Measurements from ENCODE around the gene EEA1. TPM values are rescaled to one million over a fixed set of nuclear protein-coding genes. Genes with fewer than 3 reads are reported as not detected.

EEA1 gene
- total RNA-seq, 2 donors from 2014 or later: 5.9 to 7.3 TPM

DNA sequence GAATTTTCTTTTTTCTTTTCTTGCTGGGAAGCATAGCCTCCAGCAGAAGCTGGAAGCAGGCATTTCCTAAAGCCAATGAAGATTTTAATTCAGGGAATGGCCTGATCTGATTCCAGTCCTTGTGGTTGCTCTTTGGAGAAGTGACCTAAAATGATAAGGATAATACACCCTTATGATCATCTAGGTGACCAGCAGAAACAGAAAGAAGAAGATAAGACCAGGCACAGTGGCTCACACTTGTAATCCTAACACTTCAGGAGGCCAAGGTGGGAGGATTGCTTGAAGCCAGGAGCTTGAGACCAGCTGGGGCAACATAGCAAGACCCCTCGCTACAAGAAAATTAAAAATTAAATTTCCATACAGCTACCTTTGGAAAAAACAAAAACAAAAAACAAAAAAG lies 51.2 kb downstream of the EEA1 start:
- Histone ChIP-seq H3K4me3 (no peak overlapping the region), H3K9me3 (no peaks in the 10 kb centered on the region), H3K4me1 (no peaks in the 10 kb centered on the region), H3K36me3 (replicated peaks in 1 of 2; ENCODE audit: insufficient read depth in 1 of 2, low read depth in 2 of 2) (no peaks in the 10 kb centered on the region), H3K27ac (no peak overlapping the region), H3K27me3 (no peaks in the 10 kb centered on the region)
- DNase-seq: no peak
- WGBS, 2 donors: 96 to 100% methylated on average over 1 of the region's 1 CpG
- intact Hi-C loops (cut with DNase I): no loop called here
- TF ChIP-seq POLR2A (IDR thresholded peaks at IDR 0.05): no peak
- TF ChIP-seq, protein P1, sequence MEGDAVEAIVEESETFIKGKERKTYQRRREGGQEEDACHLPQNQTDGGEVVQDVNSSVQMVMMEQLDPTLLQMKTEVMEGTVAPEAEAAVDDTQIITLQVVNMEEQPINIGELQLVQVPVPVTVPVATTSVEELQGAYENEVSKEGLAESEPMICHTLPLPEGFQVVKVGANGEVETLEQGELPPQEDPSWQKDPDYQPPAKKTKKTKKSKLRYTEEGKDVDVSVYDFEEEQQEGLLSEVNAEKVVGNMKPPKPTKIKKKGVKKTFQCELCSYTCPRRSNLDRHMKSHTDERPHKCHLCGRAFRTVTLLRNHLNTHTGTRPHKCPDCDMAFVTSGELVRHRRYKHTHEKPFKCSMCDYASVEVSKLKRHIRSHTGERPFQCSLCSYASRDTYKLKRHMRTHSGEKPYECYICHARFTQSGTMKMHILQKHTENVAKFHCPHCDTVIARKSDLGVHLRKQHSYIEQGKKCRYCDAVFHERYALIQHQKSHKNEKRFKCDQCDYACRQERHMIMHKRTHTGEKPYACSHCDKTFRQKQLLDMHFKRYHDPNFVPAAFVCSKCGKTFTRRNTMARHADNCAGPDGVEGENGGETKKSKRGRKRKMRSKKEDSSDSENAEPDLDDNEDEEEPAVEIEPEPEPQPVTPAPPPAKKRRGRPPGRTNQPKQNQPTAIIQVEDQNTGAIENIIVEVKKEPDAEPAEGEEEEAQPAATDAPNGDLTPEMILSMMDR (IDR thresholded peaks at IDR 0.05): no peak
- ATAC-seq: no peak

DNA sequence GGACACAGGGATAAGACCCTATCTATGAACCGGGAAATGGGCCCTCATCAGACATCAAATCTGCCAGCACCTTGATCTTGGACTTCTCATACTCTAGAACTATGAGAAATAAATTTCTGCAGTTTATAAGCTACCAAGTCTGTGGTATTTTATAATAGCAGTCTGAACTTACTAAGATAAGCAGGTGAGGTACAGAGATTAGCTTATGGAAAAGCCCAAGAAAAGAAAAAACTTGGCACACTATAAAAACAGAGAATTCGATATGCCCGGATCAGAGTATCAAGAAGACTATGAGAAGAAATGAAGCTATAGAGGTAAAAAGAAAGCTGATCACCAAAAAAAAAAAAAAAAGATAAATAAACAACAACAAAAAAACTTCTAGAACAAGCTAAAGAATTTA lies 52.6 kb downstream of the EEA1 start:
- Histone ChIP-seq H3K36me3 (replicated peaks in 1 of 2; ENCODE audit: insufficient read depth in 1 of 2, low read depth in 2 of 2) (no peaks in the 10 kb centered on the region), H3K9me3 (no peaks in the 10 kb centered on the region), H3K27ac (no peak overlapping the region), H3K27me3 (no peaks in the 10 kb centered on the region), H3K4me1 (no peaks in the 10 kb centered on the region), H3K4me3 (no peak overlapping the region)
- ATAC-seq (no peak), DNase-seq (no peak)
- TF ChIP-seq, protein P1 (IDR thresholded peaks at IDR 0.05): no peak
- TF ChIP-seq POLR2A (IDR thresholded peaks at IDR 0.05): no peak
- intact Hi-C loops (cut with DNase I): no loop called here
- WGBS, 2 donors: 66 to 70% methylated on average over 3 of the region's 3 CpGs

- Histone ChIP-seq H3K4me3 (no peak overlapping the region), H3K36me3 (replicated peaks in 1 of 2; ENCODE audit: insufficient read depth in 1 of 2, low read depth in 2 of 2) (no peaks in the 10 kb centered on the region), H3K9me3 (no peaks in the 10 kb centered on the region), H3K27ac (no peak overlapping the region), H3K4me1 (no peaks in the 10 kb centered on the region), H3K27me3 (no peaks in the 10 kb centered on the region)
- no peak for ATAC-seq
- intact Hi-C loops (cut with DNase I): no loop called here
- TF ChIP-seq, protein P1 (IDR thresholded peaks at IDR 0.05): no peak
- no peak for TF ChIP-seq POLR2A (IDR thresholded peaks at IDR 0.05)
- no peak for DNase-seq
- 57 to 65% methylated on average over 3 of the region's 3 CpGs for WGBS, 2 donors
Measured at GRCh38 chr12:92871116-92871515, 58.0 kb downstream of the EEA1 start.

GRCh38 chr12:92866418-92866817 lies 62.7 kb downstream of the EEA1 start:
- no peaks in the 10 kb centered on the region for H3K4me1 ChIP-seq
- ATAC-seq (no peak), DNase-seq (no peak)
- TF ChIP-seq POLR2A (IDR thresholded peaks at IDR 0.05): no peak
- TF ChIP-seq, protein P1 (IDR thresholded peaks at IDR 0.05): no peak
- no peaks in the 10 kb centered on the region for H3K27me3 ChIP-seq
- H3K9me3 ChIP-seq: no peaks in the 10 kb centered on the region
- H3K4me3 ChIP-seq: no peak overlapping the region
- WGBS, 2 donors: 97 to 98% methylated on average over 2 of the region's 2 CpGs
- H3K36me3 ChIP-seq (replicated peaks in 1 of 2; ENCODE audit: insufficient read depth in 1 of 2, low read depth in 2 of 2): no peaks in the 10 kb centered on the region
- no peak overlapping the region for H3K27ac ChIP-seq
- intact Hi-C loops (cut with DNase I): no loop called here

DNA sequence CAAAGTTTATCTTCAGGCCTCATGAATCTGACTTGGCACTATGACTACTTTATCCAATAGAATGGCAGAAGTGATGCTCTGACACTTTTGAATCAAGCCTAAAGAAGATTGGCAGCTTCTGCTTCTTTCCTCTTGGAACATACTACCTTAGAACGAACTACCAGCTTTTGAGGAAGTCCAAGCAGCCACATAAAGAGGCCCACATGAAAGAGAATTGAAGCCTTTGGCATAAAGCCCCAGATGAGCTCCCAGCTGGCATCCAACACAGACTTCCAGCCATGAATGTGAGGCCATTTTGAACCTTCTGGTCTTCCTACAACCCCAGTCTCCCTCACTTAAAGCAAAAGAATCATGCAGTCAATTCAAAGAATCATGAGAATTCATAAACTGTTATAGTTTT lies 65.8 kb downstream of the EEA1 start:
- intact Hi-C loops (cut with DNase I): no loop called here

More for the DNA sequence above, 65.8 kb downstream of the EEA1 start:
- Histone ChIP-seq H3K4me3 (no peak overlapping the region), H3K36me3 (replicated peaks in 1 of 2; ENCODE audit: insufficient read depth in 1 of 2, low read depth in 2 of 2) (peaks cover 0 to under 1% of the 10 kb centered on the region in 2 donors), H3K27me3 (no peaks in the 10 kb centered on the region), H3K9me3 (no peaks in the 10 kb centered on the region), H3K27ac (no peak overlapping the region), H3K4me1 (no peaks in the 10 kb centered on the region)
- DNase-seq (no peak), ATAC-seq (no peak)
- 67 to 85% methylated on average over 1 of the region's 1 CpG for WGBS, 2 donors
- TF ChIP-seq, protein P1 (IDR thresholded peaks at IDR 0.05): no peak
- TF ChIP-seq POLR2A (IDR thresholded peaks at IDR 0.05): no peak
